AG08395 (cell line): ENCODE measurements around the gene SMYD3.

Experiments used
- DNase-seq: peaks from one replicate; pipeline ENCODE4 v3.0.0; 2012; ENCODE audit warnings: mixed read lengths, low spot score

Gene SMYD3

DNA sequence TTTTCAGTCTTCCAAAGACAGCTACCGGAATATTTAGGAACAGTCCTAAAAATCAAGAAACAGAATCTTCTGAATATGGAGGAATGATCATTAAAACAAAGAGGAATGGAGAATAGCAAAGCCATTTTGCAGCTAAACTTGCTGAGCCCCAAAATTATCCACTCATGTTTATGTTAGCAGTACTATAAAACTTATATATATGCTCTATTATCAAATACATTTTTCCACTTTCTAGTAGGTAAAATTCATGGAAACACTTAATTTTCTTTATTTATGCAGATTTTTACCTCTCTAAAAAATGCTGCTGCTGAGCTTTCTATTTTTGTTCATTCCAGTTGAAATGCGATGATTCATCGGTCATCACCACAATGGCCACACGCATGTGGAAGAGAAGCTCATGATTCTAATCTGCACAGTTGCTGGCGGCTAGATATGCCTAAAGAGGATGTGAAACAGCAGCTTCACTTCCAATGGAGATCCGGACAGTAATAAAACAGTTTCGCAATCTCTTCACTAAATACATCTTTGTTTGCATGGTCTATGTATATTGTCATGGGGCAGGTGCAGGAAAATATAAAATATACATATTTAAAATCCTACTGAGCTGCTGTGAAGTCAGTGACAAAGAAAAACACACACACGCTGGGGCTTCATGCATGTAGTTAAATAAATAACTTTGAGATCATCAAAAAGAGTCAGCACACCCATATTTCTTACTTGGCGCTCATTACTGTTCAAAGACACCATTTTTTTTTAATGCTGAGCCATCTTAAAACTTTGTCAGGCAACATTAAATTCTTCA is 292.2 kb downstream of the SMYD3 start:
- DNase-seq, result peak; percentile 77

- no peak for DNase-seq
Observed at GRCh38 chr1:246213947-246214346, 293.1 kb downstream of the SMYD3 start.

GRCh38 chr1:246213502-246213901 is 293.6 kb downstream of the SMYD3 start:
- DNase-seq, result no peak

- DNase-seq, result no peak
Observed at GRCh38 chr1:246213036-246213435, 294.0 kb downstream of the SMYD3 start.

DNA sequence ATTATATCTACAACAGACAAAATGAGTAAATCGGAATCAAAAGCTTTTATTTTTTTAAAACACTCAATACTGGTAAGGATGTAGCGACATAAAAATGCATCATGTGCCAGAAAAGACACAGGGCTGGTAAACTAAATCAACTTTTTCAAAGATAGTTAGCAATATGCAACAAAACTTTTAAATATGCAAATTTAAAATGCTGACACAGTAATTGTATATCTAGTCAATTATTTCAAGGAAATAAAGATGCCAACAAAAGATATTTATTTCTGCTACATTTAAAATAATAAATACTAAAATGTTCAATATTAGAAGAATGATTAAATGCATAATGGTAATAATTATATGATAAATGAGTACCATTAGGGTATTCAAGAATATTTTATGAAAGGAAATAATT is 295.1 kb downstream of the SMYD3 start:
- no peak for DNase-seq

GRCh38 chr1:246210756-246211155 is 296.3 kb downstream of the SMYD3 start:
- no peak for DNase-seq

DNA sequence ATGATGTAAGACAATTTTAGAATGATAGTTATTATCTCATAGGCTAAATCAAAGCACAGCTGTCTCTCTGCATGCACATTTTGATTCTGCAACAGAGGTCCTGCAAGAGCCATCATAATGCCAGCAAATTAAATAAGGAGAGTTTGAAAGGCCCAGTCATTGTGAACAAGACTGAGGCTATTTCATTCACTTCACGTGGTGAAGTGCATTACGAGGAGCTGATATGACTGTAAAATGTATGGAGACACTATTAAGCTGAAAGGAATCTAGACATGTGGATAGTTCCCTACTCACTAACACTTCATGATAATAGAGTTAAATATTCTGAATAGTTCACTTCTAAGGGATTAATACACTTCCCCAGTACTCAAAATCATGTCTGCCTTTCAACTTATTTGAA is 299.0 kb downstream of the SMYD3 start:
- DNase-seq, result no peak

DNA sequence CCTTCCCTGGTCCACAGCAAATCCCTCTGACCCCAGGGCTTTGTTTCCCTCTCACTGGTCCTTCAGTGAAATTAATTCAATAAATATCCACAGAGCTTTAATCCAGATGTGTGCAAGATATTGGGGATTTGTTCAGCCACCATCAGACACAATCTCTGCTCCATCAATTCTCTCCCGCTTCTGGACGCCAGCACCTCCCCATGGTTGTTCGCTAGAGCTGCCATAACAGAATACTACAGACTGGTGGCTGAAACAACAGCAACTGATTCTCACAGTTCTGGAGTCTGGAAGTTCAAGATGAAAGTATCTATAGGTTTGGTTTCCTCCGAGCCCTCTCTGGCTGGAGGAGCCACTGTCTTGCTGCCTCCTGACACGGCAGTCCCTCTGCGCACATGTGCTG is 303.9 kb downstream of the SMYD3 start:
- no peak for DNase-seq

- no peak for DNase-seq
Observed at GRCh38 chr1:246200738-246201137, 306.3 kb downstream of the SMYD3 start.

- no peak for DNase-seq
Observed at GRCh38 chr1:246200225-246200624, 306.9 kb downstream of the SMYD3 start.

- peak; percentile 33 for DNase-seq
Observed at GRCh38 chr1:246199086-246199645, 307.9 kb downstream of the SMYD3 start.

DNA sequence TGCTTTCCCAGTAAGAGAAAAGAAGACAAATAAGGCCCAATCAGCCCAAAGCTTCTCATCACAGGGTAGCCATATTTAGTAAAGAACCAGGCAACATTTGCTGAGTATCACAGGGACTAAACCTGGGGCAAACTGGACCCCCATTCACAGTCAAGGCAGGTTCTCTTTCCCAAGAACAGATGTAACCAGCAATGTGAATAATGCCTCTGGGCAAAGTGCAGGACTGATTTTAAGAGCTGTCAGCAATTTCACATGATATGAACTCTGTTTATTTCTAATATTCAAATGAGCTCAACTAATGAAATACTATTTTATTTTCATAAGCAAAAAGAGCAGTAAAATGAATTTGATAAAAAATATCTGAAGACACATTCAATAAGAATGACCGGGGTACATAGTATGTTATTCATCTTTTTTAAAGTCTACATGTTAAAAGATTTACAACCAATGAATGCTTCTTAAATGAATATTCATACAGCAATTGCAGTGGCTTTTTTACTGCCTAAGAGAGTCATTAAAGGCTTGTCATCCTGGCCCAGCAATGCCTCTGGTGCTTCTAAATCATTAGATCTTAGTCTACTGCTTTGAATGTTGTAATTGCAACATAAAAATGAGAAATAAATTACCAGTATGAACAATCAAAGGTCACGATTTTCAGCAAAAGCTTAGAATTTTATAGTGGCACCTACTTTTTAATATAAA is 308.8 kb downstream of the SMYD3 start:
- DNase-seq, result no peak

DNA sequence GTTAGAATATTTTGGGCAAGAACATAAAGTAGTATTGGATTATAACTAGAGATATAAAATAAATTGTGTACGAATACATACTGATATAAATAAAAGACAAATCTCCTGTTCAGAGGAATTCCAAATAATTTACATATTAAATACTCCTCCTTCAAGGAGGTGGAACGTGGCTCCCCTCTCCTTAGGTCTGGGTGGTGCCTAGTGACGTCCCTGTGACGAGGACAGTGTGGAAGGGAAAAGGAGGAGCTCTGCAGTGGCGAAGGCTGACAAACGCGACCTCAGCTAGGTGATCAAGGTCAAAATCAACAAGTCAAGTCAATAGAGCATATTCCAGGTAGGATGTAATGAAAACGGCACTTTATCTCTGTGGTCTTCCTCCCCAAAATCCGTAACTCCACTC is 310.0 kb downstream of the SMYD3 start:
- DNase-seq, result no peak

DNA sequence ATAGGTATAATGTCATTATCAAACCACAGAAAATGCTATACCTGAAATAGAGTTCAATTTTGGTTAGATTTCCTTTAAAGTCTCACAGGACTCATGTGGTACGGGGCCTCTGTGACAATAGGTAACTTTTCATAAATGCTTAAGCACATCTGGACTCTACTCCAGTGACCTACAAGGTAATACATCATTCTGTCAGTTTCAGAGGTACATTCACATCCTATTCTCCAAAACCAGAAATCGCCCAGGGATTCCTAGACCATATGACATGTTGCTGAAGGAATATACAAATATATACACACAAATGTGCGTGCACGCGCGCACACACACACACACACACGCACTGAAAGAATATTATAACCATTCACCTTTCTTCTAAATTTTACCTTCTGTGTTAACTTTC is 311.8 kb downstream of the SMYD3 start:
- no peak for DNase-seq

GRCh38 chr1:246193537-246193936 is 313.5 kb downstream of the SMYD3 start:
- no peak for DNase-seq

- no peak for DNase-seq
Observed at GRCh38 chr1:246189126-246189525, 318.0 kb downstream of the SMYD3 start.

- no peak for DNase-seq
Observed at GRCh38 chr1:246187834-246188372, 319.2 kb downstream of the SMYD3 start.

GRCh38 chr1:246184503-246184902 is 322.6 kb downstream of the SMYD3 start:
- DNase-seq, result no peak

DNA sequence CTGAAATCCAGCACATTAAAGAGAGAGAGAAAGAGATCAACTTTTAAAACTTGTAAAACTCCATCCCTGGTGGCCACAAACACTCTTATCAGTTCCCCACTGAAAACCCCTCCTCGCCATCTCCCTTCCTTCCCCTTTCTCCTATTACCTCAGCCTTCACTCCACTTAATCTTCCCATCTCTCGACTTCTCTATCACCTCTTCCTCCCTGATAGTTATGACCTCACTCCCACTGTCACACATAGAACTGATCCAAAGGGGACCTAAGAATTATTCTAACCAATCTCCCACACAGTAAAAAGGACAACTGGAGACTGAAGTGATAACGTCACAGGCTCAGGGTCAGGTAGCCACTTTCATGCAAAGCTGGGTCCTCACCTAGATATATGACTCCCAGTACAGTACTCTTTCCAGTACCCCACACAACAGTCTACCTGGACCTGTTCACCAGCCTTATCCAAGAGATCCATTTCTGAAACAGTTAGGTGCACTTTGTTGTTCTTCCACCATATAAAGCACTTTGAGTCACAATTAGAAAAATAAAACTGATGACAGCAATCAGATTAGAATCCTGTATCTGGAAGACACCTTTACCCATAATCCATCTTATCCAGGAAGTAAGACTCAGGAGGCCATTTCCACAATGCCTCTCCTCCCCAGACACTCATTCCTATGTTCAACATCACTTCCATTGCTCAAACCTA is 324.8 kb downstream of the SMYD3 start:
- no peak for DNase-seq

DNA sequence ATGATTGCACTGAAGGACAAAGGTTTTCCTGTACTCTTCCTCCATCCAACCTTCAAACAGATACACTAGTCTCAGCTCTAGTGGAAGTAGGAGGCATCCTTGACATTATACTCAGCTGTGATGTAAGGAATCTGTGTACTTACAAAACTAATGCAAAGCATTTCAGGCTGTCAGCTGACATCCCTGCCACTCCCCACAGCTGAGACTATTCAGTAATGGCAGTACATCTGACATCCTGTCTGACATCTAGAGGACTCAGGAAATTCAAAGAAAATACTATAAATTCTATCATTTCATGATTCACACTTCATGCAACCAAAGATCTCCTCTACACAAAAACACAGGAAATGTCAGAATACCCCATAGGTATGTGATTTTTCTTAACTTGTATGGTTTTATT is 325.8 kb downstream of the SMYD3 start:
- no peak for DNase-seq

DNA sequence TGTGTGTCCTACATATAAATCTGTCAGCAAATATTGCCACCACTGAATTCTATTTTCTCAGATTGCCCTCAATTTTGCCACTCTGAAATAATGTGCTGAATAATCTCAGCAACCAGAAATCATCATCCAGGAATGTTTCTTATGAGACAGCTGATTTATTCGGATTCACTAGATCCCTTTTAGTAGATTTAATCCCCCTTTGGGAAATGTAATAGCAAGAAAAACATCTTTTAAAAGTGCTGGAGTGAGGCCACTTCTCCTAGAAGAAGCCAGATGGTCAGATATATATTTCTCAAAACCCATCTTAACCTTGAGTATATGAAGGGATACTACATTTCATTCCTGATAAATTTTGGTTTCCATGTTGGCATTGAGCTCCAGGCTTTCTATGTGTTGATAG is 327.7 kb downstream of the SMYD3 start:
- DNase-seq, result no peak

DNA sequence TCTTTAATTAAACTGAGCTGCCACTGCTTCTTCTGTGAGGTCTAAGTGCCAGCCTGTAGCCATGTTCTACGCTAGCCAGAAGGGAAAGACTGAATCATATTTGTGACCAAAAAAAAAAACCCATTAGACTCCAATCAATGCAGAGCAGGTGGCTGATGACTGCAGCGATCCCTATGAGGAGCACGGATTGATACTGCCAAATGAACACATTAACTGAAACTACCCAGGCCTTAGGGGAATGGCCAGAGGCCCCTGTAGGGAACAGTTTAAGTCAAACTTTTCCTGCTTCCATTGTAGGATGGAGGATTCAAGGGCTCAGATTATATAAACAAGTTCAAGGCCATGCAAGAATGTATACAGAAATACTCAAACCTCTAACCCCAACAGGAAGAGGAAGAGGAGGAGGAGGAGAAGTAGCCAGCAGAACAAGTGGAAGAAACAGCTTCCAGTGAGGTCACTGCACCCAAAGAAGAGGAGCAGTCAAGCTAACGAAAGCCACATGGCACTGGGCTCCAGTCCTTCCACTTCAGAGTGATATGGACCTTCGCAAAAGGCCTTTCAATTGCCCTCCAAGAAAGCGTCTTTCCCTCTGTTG is 328.3 kb downstream of the SMYD3 start:
- DNase-seq, result no peak
